ELF-1 (cell line): ENCODE data around the gene DYSF.

Experiments
- DNase-seq: peaks from one replicate; pipeline ENCODE4 v3.0.0-alpha.2; 2016; ENCODE audit warnings: low read depth, low spot score

DYSF gene

DNA sequence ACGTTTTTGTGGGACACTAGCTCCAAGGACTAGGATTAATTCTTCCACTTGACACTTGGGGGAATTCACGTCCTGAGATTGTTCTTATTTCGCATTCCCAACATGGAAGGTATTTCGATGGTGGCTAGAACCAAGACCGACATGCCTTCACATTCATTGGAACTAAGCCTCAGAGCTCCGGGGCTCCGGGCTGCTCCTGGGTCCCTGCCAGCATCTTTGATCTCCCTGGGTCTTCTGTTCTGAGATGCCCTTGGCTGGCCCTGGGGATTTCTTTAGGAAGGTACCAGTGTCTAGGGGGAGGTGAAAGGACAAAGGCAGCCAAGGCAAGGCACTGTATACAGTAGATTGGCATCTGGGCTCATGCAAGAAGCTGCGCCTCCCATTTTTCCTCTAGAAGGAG lies 76.8 kb downstream of the DYSF start:
- DNase-seq = no peak

DNA sequence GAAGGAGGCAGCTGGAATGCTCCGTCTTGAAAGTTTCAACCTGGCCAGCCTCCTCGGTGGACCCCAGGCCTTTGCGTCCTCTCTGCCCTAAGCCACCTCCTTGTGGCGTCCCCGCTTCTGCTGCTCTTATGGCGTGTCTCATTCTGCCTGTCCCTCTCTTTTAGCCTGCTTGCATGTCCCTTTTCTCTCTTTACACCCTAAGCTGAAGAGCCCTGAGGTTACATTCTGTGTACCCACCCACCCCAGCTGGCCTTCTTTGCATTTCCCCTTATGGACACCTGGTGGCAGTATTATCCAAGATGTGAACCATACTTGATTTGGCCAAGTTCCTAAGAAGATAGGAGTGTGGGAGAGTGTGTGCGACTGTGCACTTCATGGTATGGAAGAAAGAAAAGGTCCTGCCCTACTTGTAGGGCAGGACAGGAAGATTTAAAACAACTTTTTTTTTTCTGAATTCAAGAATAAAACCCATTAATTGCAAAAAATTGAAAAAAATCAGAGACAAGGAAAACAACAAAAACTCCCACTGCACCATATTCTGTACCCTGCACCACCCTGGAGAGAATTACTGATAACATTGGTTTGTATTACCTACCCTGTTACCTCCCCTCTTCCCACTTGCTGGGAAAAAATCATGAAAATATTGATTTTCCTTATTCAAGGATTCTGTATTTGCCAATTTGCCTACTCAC lies 77.4 kb downstream of the DYSF start:
- peak; percentile 65 for DNase-seq

DNA sequence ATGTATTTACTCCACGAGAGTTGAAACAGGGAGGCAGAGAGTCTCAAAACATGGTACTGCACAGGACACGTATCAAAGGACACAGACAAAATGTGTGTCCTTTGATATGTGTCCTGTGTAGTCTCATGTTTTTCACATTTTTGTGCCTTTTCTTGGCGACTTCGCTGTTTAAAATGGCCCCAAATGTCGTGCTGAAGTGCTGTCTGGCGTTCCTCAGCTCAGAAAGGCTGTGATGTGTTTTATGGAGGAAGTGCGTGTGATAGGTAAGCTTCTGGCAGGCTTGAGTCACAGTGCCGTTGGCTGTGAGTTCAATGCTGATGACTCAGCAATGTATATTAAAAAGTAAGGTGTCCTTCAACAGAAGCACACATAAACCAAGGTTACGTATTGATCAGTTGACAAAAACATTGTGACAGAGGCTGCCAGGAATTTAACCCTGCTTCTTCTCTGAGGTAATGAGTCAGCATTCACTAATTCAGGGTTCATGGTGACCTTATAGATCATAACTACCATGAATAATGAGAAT lies 78.2 kb downstream of the DYSF start:
- DNase-seq = no peak

DNA sequence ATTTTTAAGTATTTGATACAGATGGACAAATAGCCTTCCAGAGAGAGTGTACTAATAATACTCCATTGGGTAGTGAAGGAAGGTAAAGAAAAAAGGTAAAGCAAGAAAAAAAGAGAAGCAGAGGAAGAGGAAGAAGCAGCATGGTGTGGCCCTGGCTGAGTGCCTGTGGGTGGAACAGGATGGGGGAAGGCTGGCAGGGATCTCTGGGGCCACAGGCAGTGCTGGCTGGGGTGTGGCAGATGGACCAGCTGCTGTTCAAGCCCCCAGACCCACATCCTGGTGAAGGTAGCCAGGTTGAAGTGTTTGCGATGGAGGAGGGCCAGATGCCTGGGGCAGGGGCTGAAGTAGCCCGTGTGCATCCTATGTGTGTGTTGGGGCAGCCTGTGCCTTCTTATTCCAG lies 79.0 kb downstream of the DYSF start:
- DNase-seq = no peak

- no peak for DNase-seq
Measured at GRCh38 chr2:71534201-71534600, 80.8 kb downstream of the DYSF start.

- DNase-seq = no peak
Measured at GRCh38 chr2:71534826-71535225, 81.5 kb downstream of the DYSF start.

DNA sequence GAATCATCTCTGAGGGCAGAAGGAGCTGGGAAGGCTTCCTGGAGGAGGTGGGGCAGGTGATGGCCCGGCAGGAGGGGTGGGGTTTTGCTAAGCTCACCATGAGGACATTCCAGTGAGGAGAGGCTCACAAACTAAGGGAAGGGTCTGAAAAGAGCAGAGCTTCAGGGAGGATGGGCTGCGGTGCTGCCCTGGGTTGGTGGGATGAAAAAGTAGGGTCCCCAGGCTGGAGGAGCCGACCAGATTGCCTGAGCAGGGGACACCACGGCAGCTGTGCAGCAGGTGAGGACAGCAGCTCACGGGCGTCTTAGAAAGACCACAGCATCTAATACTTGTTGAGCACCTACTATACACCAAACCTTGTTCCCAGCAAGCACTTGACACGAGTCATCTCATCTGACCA lies 82.2 kb downstream of the DYSF start:
- DNase-seq = no peak

DNA sequence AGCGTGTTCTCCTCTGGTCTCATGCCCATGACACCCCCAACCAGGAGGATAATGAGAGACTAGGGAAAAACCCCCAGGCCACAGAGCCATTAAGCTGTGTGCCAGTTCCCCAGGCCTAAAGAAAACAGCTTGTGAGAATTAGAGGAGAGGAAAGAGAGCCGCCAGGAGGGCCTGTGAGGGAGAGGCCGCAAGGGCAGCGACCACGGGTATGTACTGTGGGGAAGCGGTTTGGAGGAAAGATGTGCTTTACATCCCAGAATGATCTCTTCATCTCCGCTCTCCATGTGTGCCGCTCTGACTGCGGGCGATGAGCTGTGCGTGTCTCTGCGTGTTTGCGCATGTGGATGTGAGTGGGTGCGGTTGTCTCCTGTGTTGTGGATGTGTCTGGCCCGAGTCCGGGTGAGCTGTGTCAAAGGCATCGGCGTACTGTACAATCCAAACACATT lies 82.9 kb downstream of the DYSF start:
- no peak for DNase-seq

DNA sequence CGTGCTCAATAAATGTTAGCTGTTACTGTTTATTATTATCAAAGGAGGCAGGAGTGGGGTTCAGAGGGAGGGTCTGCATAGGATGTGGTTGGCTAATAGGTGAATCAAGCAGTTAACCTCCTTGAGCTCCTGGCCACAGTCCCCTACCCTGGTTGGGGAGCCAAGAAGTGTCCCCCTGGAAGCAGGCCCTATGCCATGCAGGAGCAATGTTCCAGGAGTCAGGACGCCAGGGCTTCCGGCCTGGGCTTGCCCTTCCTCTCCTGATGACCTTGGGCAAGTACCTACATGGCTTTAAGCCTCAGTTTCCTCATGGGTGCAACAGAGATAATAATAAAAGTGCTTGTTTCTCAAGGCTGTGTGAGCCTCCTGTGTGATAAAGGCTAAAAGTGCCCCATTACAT lies 84.9 kb downstream of the DYSF start:
- no peak for DNase-seq

DNA sequence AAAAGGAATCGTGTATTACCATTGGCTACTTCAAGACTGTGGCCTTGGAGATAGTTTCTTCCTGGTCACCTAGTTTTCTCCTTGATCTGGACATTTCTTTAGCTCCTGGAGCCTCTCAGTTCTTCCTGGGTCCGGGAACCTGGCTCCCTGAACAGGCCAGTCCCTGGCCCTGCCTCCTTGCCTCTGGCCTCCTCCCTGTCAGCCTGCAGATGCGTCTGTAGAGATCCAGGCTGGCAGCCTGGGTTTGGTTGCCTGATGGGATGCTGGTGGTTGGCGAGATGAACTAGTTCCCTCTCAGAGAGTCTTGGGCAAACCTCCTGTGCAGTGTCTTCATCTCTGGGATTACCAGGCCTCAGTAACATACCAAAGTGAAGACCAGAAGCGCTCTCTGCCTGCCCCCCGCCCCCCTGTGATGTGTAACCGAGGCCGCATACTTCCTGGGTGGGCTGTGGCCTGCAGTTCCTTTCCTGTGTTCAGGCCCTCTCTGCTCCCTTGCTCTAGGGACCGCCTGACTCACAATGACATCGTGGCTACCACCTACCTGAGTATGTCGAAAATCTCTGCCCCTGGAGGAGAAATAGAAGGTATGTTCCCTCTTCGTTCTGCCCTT lies 85.4 kb downstream of the DYSF start:
- DNase-seq = no peak

- DNase-seq = no peak
Measured at GRCh38 chr2:71540818-71541217, 87.5 kb downstream of the DYSF start.

DNA sequence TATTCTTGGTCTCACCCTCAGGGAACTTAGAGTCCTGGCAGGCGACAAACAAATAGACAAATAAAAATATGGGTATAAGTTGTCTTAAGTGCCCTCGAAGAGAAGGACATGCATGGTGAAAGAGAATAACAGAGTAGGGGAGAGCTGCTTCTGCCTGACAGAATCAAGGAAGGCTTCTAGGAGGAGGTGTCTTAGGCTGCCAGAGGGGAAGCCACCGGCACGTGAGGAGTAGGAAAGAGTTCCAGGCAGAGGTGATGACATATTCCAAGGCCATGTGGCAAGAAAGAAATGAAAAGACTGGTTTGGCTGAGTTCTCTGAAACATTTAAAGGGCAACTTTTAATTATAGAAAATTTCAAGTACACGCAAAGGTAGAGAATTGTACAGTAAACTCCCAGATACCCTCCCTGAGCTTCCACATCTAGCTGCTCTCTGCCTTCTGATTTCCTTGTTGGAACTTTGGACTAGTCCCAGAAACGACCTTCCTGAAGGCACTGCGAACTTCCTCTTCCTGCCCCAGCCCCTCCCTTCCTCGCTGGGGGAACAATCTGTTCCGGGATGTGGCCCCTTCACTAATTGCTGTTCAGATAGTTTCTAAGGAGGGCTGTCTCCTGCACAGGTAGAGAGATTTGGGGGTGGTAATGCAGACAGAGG lies 91.7 kb downstream of the DYSF start:
- DNase-seq = no peak

DNA sequence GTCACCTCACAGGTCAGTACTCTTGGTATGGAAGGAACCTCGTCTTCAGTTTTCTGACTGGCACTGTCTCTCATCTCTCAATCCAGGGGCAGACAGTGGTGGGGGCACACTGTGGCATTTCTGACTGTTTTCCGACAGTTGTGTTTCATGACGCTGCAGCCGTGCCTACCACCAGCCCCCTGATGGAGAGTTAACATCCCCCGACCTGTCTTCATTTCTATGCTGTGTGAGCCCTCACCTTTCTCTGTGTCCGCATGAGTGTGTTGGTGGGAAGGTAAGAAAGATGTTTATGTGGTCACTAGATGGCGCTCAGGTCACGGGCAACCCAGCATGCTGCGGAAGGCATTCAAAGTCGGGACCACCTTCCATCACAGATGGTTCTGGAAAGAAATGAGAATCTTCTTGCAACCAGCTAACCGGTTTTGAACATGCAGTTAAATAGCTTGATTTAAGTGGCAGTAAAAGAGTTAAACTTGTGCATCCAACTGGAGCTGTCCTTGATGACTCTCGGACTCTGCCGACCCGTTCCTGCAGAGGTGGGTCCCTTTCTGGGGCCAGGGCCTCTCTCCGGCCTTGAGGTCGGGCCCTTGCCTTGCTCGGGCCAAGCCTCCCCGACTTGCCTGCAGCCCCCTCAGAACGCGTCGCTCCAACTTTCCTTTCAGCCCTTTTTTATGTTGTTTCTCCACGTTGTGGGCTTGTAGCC lies 92.4 kb downstream of the DYSF start:
- peak; percentile 86 for DNase-seq

DNA sequence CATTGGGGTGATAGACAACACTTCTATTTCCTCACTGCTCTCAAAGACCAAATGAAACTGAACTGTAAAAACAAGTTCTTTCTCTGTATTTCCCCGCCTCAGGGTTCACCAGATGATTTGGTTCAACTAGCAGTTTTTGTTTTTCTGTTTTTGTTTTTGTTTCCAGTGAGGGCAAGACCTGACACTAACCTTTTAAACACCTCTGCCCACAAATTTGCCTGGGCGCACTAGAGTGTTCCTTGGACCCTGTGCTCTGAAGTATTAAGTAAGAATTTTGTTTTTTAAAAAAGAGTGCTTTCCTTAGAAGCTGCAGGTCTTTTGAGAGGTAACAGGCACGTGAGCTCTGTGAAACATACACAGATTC lies 92.9 kb downstream of the DYSF start:
- no peak for DNase-seq

GRCh38 chr2:71546777-71547281 lies 93.5 kb downstream of the DYSF start:
- DNase-seq = no peak

GRCh38 chr2:71547616-71548285 lies 94.4 kb downstream of the DYSF start:
- DNase-seq = no peak

- peak; percentile 88 for DNase-seq
Measured at GRCh38 chr2:71548646-71549425, 95.5 kb downstream of the DYSF start.

DNA sequence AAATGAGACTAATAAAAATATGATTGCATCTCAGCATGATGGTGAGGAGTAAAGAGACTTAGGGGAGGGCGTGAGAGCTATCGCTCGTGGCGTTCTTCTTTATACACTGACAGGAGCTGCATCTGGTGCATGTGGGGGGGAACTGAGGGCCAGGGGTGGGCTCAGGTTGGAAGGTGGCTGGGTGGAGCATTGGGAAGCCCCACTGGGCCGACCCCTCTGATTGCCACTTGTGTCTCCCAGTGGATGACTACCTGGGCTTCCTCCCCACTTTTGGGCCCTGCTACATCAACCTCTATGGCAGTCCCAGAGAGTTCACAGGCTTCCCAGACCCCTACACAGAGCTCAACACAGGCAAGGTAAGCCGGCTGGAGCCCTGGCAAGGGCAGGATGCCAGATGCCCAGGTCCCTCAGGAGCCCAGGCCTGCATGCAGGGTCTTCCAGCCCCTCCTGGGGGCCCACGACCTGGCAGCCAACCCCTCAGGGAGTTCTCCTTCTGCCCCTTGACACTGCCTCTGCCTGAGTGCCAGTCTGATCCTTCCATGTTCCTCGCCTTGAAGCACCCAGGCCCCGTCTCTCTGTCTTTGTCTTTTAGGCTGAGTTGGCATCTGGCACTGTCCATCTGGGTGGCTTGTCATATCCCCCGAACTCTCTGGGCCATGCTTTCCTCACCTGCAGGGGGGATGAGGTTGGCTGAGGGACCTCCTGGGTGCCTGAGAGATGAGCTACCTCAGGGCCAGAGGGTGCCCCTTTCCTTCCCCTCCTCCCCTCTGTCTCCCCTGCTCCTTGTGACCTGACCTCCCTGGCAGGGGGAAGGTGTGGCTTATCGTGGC lies 97.7 kb downstream of the DYSF start:
- DNase-seq = no peak

GRCh38 chr2:71551631-71551915 lies 98.2 kb downstream of the DYSF start:
- DNase-seq = no peak

- no peak for DNase-seq
Measured at GRCh38 chr2:71552356-71552755, 99.0 kb downstream of the DYSF start.
